Endothelial cell of umbilical vein (primary cell): Measurements from ENCODE around the gene CSMD2.

Experiments
- EZH2 ChIP-seq: IDR thresholded peaks from 2 replicates; pipeline ENCODE4 v1.6.1; 2012; ENCODE audit warnings: borderline replicate concordance, low read depth, mild to moderate bottlenecking, moderate library complexity, low read length, inconsistent platforms; ENCODE audit not compliant: severe bottlenecking
- FOS ChIP-seq: IDR thresholded peaks from 2 replicates; pipeline ENCODE4 v1.6.1; 2011; ENCODE audit warnings: mild to moderate bottlenecking, low read length, moderate library complexity, borderline replicate concordance; ENCODE audit not compliant: insufficient read depth
- GATA2 ChIP-seq: IDR thresholded peaks from 2 replicates; pipeline ENCODE4 v1.7.0; 2011; ENCODE audit warnings: low read depth, mild to moderate bottlenecking, moderate library complexity, mixed read lengths, low read length; ENCODE audit not compliant: insufficient read length, insufficient read depth
- JUN ChIP-seq: IDR thresholded peaks from 2 replicates; pipeline ENCODE4 v1.6.1; 2011; ENCODE audit warnings: borderline replicate concordance, low read depth; ENCODE audit not compliant: insufficient read length, insufficient read depth
- MAX ChIP-seq: IDR thresholded peaks from 2 replicates; pipeline ENCODE4 v1.6.1; 2011; ENCODE audit not compliant: insufficient read depth, insufficient read length
- MYC ChIP-seq: IDR thresholded peaks from one replicate; pipeline ENCODE4 v1.6.1; 2011; ENCODE audit warnings: mild to moderate bottlenecking, low read depth, low read length
- POLR2A ChIP-seq: IDR thresholded peaks from 2 replicates; pipeline ENCODE4 v1.6.1; 2012; ENCODE audit warnings: low read depth, mild to moderate bottlenecking, control low read depth, low read length
- POLR2AphosphoS5 ChIP-seq: IDR thresholded peaks from 2 replicates; pipeline ENCODE4 v1.6.1; 2012; ENCODE audit warnings: low read depth, mild to moderate bottlenecking, control low read depth, low read length, moderate library complexity; ENCODE audit not compliant: insufficient read depth
- TF ChIP-seq, protein P1 (sequence below), 2 donors: IDR thresholded peaks; 1 replicate in 1 of 2; 2 replicates in 1 of 2; pipeline ENCODE4 v1.5.1; 2011; ENCODE audit warnings: low read length in 2 of 2, mild to moderate bottlenecking in 2 of 2, moderate library complexity in 2 of 2, control low read depth in 1 of 2, inconsistent platforms in 1 of 2, low read depth in 1 of 2; ENCODE audit not compliant: insufficient read depth in 1 of 2; ENCODE audit errors: extremely low read depth in 1 of 2

- TF ChIP-seq, protein P1, sequence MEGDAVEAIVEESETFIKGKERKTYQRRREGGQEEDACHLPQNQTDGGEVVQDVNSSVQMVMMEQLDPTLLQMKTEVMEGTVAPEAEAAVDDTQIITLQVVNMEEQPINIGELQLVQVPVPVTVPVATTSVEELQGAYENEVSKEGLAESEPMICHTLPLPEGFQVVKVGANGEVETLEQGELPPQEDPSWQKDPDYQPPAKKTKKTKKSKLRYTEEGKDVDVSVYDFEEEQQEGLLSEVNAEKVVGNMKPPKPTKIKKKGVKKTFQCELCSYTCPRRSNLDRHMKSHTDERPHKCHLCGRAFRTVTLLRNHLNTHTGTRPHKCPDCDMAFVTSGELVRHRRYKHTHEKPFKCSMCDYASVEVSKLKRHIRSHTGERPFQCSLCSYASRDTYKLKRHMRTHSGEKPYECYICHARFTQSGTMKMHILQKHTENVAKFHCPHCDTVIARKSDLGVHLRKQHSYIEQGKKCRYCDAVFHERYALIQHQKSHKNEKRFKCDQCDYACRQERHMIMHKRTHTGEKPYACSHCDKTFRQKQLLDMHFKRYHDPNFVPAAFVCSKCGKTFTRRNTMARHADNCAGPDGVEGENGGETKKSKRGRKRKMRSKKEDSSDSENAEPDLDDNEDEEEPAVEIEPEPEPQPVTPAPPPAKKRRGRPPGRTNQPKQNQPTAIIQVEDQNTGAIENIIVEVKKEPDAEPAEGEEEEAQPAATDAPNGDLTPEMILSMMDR (IDR thresholded peaks at IDR 0.05; ENCODE audit: extremely low read depth in 1 of 2, insufficient read depth in 1 of 2, low read depth in 1 of 2, low read length in 2 of 2): peak; percentile 38 to 63
- TF ChIP-seq EZH2 (no peak), POLR2A (no peak), FOS (no peak), MAX (no peak), POLR2AphosphoS5 (no peak), JUN (no peak), MYC (no peak), GATA2 (no peak)
These were observed 530.2 kb downstream of the CSMD2 start for GRCh38 chr1:33634806-33635205.
